CD4-positive, CD25-positive, alpha-beta regulatory T cell (primary cell): ENCODE data around the gene DYNC2LI1. TPM values are rescaled to one million over a fixed set of nuclear protein-coding genes. Genes with fewer than 3 reads are reported as not detected.

Experiments used
- ATAC-seq, 2 donors: fragments of 150-1000 bp; cut with Tn5 transposase; one replicate each; pipeline ENCODE4 v1.10.0; 2021; ENCODE audit warnings: low read depth in 2 of 2, moderate number of reproducible peaks in 2 of 2, moderate library complexity in 1 of 2
- DNase-seq, 3 donors: peaks; one replicate each; pipeline versions ENCODE4 v3.0.0 to v3.0.0-alpha.2; 2012 to 2022; ENCODE audit warnings: mixed read lengths in 1 of 3
- H3K27ac ChIP-seq: one replicate; pipeline ENCODE4 v1.7.0; 2013; ENCODE audit warnings: mild to moderate bottlenecking, low read length; ENCODE audit not compliant: insufficient read depth, poor library complexity, severe bottlenecking
- H3K27me3 ChIP-seq: one replicate; pipeline ENCODE4 v1.7.0; 2013; ENCODE audit warnings: low read length; ENCODE audit not compliant: control insufficient read depth, insufficient read depth
- H3K36me3 ChIP-seq: one replicate; pipeline ENCODE4 v1.7.0; 2013; ENCODE audit warnings: mild to moderate bottlenecking, low read length, moderate library complexity; ENCODE audit not compliant: control insufficient read depth, insufficient read depth
- H3K4me1 ChIP-seq: 2 replicates; pipeline ENCODE4 v1.7.0; 2013; ENCODE audit warnings: mild to moderate bottlenecking, low read length; ENCODE audit not compliant: insufficient read depth, control insufficient read depth, poor library complexity, severe bottlenecking
- H3K4me3 ChIP-seq: one replicate; pipeline ENCODE4 v1.7.0; 2013; ENCODE audit warnings: low read depth, mild to moderate bottlenecking, low read length, moderate library complexity
- H3K9me3 ChIP-seq, 2 experiments: 1 replicate in 1 of 2; 2 replicates in 1 of 2; pipeline ENCODE4 v1.7.0; 2013; ENCODE audit warnings: low read length in 2 of 2, mild to moderate bottlenecking in 1 of 2, moderate library complexity in 1 of 2; ENCODE audit not compliant: control insufficient read depth in 2 of 2
- H3K27ac Mint-ChIP-seq, 3 donors: one replicate each; pipeline ENCODE4 v1.8.0; 2020 to 2022; ENCODE audit warnings: mild to moderate bottlenecking in 3 of 3, mixed read lengths in 3 of 3, moderate library complexity in 2 of 3
- H3K27me3 Mint-ChIP-seq: one replicate; pipeline ENCODE4 v1.8.0; 2022; ENCODE audit warnings: mild to moderate bottlenecking, mixed read lengths
- H3K36me3 Mint-ChIP-seq: one replicate; pipeline ENCODE4 v1.8.0; 2020; ENCODE audit warnings: mixed read lengths
- H3K4me1 Mint-ChIP-seq, 4 donors: one replicate each; pipeline ENCODE4 v1.8.0; 2020 to 2022; ENCODE audit warnings: mixed read lengths in 4 of 4, mild to moderate bottlenecking in 1 of 4
- H3K4me3 Mint-ChIP-seq, 4 donors: one replicate each; pipeline ENCODE4 v1.8.0; 2020 to 2022; ENCODE audit warnings: mild to moderate bottlenecking in 4 of 4, mixed read lengths in 4 of 4, moderate library complexity in 3 of 4
- H3K9me3 Mint-ChIP-seq, 7 donors: one replicate each; pipeline ENCODE4 v1.8.0; 2020 to 2022; ENCODE audit warnings: mixed read lengths in 7 of 7, mild to moderate bottlenecking in 3 of 7, moderate library complexity in 2 of 7
- polyA plus RNA-seq, 4 donors: library from polyadenylated mRNA; unstranded; fragments of 300-500 nt; fragmentation: Illumina TruSeq; gene quantifications; one replicate each; pipeline ENCODE4 v1.2.3, GENCODE V29; 2021
- total RNA-seq: library from RNA; stranded (reverse); gene quantifications from one replicate; pipeline ENCODE4 v1.2.3, GENCODE V29; 2022

Gene DYNC2LI1
- total and polyA plus RNA-seq, 5 donors from 2014 or later, result 2.1 to 5.8 (median 3.1) TPM

- Histone ChIP-seq H3K36me3 (no peaks in the 10 kb centered on the region), H3K4me1 (no peaks in the 10 kb centered on the region), H3K9me3 (no peaks in the 10 kb centered on the region), H3K4me3 (no peak overlapping the region), H3K27ac (no peak overlapping the region), H3K27me3 (peaks cover 10% of the 10 kb centered on the region)
- ATAC-seq, result no peak
- Mint-ChIP-seq H3K27ac (no peak overlapping the region), H3K4me1 (no peaks in the 10 kb centered on the region), H3K36me3 (peaks cover 3% of the 10 kb centered on the region), H3K27me3 (peaks cover 11% of the 10 kb centered on the region), H3K9me3 (no peaks in the 10 kb centered on the region), H3K4me3 (no peak overlapping the region)
- DNase-seq, result no peak
Measured at GRCh38 chr2:43766006-43766405, 7.8 kb upstream of the DYNC2LI1 start.

- H3K27ac ChIP-seq, result no peak overlapping the region
- no peak for ATAC-seq
- Mint-ChIP-seq H3K9me3 (no peaks in the 10 kb centered on the region), H3K36me3 (peaks cover 7% of the 10 kb centered on the region), H3K27ac (peak overlapping the region in 2 of 3 donors; percentile 78 to 83), H3K4me1 (peaks cover 6 to 14% (median 8%) of the 10 kb centered on the region in 4 donors), H3K4me3 (peak overlapping the region; percentile 89 to 98 (median 94)), H3K27me3 (peaks cover 6% of the 10 kb centered on the region)
- no peaks in the 10 kb centered on the region for H3K9me3 ChIP-seq
- H3K4me1 ChIP-seq, result peaks cover 6% of the 10 kb centered on the region
- H3K4me3 ChIP-seq, result peak overlapping the region; percentile 84
- H3K36me3 ChIP-seq, result no peaks in the 10 kb centered on the region
- DNase-seq, result no peak
- peaks cover 4% of the 10 kb centered on the region for H3K27me3 ChIP-seq
Measured at GRCh38 chr2:43774617-43775016, 778 bp downstream of the DYNC2LI1 start.

GRCh38 chr2:43776324-43776723, 2.5 kb downstream of the DYNC2LI1 start:
- H3K4me1 ChIP-seq, result peaks cover 6% of the 10 kb centered on the region
- ATAC-seq (no peak), DNase-seq (no peak)
- Mint-ChIP-seq H3K36me3 (peaks cover 15% of the 10 kb centered on the region), H3K9me3 (no peaks in the 10 kb centered on the region), H3K4me1 (peaks cover 6 to 14% (median 8%) of the 10 kb centered on the region in 4 donors), H3K4me3 (peak overlapping the region in 1 of 4 donors; percentile 2), H3K27me3 (peaks cover 6% of the 10 kb centered on the region), H3K27ac (no peak overlapping the region)
- H3K36me3 ChIP-seq, result no peaks in the 10 kb centered on the region
- no peaks in the 10 kb centered on the region for H3K9me3 ChIP-seq
- H3K4me3 ChIP-seq, result no peak overlapping the region
- H3K27ac ChIP-seq, result no peak overlapping the region
- H3K27me3 ChIP-seq, result no peaks in the 10 kb centered on the region

- Histone ChIP-seq H3K27me3 (no peaks in the 10 kb centered on the region), H3K4me3 (no peak overlapping the region), H3K4me1 (peaks cover 6% of the 10 kb centered on the region), H3K27ac (no peak overlapping the region), H3K36me3 (no peaks in the 10 kb centered on the region), H3K9me3 (no peaks in the 10 kb centered on the region)
- no peak for ATAC-seq
- Mint-ChIP-seq H3K9me3 (no peaks in the 10 kb centered on the region), H3K27me3 (peaks cover 6% of the 10 kb centered on the region), H3K27ac (no peak overlapping the region), H3K36me3 (peaks cover 19% of the 10 kb centered on the region), H3K4me1 (peaks cover 6 to 14% (median 8%) of the 10 kb centered on the region in 4 donors), H3K4me3 (no peak overlapping the region)
- no peak for DNase-seq
Measured at GRCh38 chr2:43777306-43777926, 3.6 kb downstream of the DYNC2LI1 start.

- Mint-ChIP-seq H3K9me3 (no peaks in the 10 kb centered on the region), H3K36me3 (peaks cover 19% of the 10 kb centered on the region), H3K4me1 (peaks cover 6 to 12% (median 8%) of the 10 kb centered on the region in 4 donors), H3K27me3 (peaks cover 6% of the 10 kb centered on the region), H3K4me3 (no peak overlapping the region), H3K27ac (no peak overlapping the region)
- no peak overlapping the region for H3K27ac ChIP-seq
- no peaks in the 10 kb centered on the region for H3K9me3 ChIP-seq
- H3K27me3 ChIP-seq, result no peaks in the 10 kb centered on the region
- no peak for ATAC-seq
- no peak overlapping the region for H3K4me3 ChIP-seq
- H3K4me1 ChIP-seq, result peaks cover 6% of the 10 kb centered on the region
- H3K36me3 ChIP-seq, result no peaks in the 10 kb centered on the region
- DNase-seq, result no peak
Measured at GRCh38 chr2:43778233-43778632, 4.4 kb downstream of the DYNC2LI1 start.

- ATAC-seq (no peak), DNase-seq (no peak)
- no peaks in the 10 kb centered on the region for H3K4me1 Mint-ChIP-seq
- H3K27me3 Mint-ChIP-seq, result no peaks in the 10 kb centered on the region
- no peak overlapping the region for H3K27ac ChIP-seq
- H3K9me3 ChIP-seq, result no peaks in the 10 kb centered on the region
- H3K4me3 ChIP-seq, result no peak overlapping the region
- no peaks in the 10 kb centered on the region for H3K27me3 ChIP-seq
- no peaks in the 10 kb centered on the region for H3K36me3 ChIP-seq
- no peak overlapping the region for H3K27ac Mint-ChIP-seq
- peaks cover 3% of the 10 kb centered on the region for H3K36me3 Mint-ChIP-seq
- no peaks in the 10 kb centered on the region for H3K4me1 ChIP-seq
- H3K4me3 Mint-ChIP-seq, result no peak overlapping the region
- no peaks in the 10 kb centered on the region for H3K9me3 Mint-ChIP-seq
Measured at GRCh38 chr2:43787895-43788294, 14.1 kb downstream of the DYNC2LI1 start.

GRCh38 chr2:43788646-43789045, 14.8 kb downstream of the DYNC2LI1 start:
- H3K27me3 ChIP-seq, result no peaks in the 10 kb centered on the region
- no peak overlapping the region for H3K27ac Mint-ChIP-seq
- no peaks in the 10 kb centered on the region for H3K9me3 Mint-ChIP-seq
- H3K4me1 Mint-ChIP-seq, result no peaks in the 10 kb centered on the region
- no peak overlapping the region for H3K27ac ChIP-seq
- no peaks in the 10 kb centered on the region for H3K36me3 ChIP-seq
- H3K4me3 Mint-ChIP-seq, result no peak overlapping the region
- H3K4me3 ChIP-seq, result no peak overlapping the region
- no peak for DNase-seq
- no peaks in the 10 kb centered on the region for H3K9me3 ChIP-seq
- ATAC-seq, result no peak
- H3K36me3 Mint-ChIP-seq, result peaks cover 3% of the 10 kb centered on the region
- peaks cover 4% of the 10 kb centered on the region for H3K27me3 Mint-ChIP-seq
- no peaks in the 10 kb centered on the region for H3K4me1 ChIP-seq

GRCh38 chr2:43790147-43790546, 16.3 kb downstream of the DYNC2LI1 start:
- Histone ChIP-seq H3K9me3 (no peaks in the 10 kb centered on the region), H3K4me3 (no peak overlapping the region), H3K27me3 (no peaks in the 10 kb centered on the region), H3K4me1 (no peaks in the 10 kb centered on the region), H3K27ac (no peak overlapping the region), H3K36me3 (no peaks in the 10 kb centered on the region)
- Mint-ChIP-seq H3K9me3 (no peaks in the 10 kb centered on the region), H3K27ac (no peak overlapping the region), H3K4me1 (no peaks in the 10 kb centered on the region), H3K4me3 (no peak overlapping the region), H3K36me3 (peaks cover 3% of the 10 kb centered on the region), H3K27me3 (peaks cover 5% of the 10 kb centered on the region)
- ATAC-seq (no peak), DNase-seq (no peak)
